ENCODE measurements around the gene GBGT1.
"Not testable (repeated sequence)": the region's sequence is repeated elsewhere in the genome, so short reads cannot be mapped to it uniquely, and the experiment has no call there.

GBGT1 gene

DNA sequence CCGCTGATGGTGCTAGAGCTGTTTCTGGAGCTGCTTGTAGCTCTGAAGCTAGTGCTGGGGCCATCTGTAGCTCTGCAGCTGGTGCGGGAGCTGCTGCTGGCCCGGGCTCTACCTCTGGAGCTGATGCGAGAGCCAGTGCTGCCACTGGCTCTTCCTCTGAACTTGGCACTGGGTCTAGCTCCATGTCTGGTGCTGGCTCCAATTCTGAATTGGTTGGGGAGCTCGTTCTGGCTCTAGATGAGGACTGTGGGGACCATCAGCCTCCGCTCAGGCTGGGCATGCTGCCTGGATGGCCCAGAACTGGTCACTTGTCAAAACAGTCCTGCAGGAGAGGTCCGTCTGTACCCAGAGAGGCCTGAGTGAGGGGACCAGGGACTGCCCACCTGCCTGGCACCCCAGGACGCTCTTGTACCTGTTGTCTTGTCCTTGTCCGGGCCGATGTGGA lies 23.9 kb upstream of the GBGT1 start:
- Histone ChIP-seq H3K36me3 (ENCODE audit: insufficient read depth, low read length) (no peaks in the 10 kb centered on the region), H3K4me3 (ENCODE audit: low read length) (no peak overlapping the region), H2AFZ (ENCODE audit: low read depth, low read length) (no peak overlapping the region), H3K4me1 (ENCODE audit: insufficient read depth, low read length) (no peaks in the 10 kb centered on the region), H3K27me3 (ENCODE audit: insufficient read depth, low read length) (peaks cover 13% of the 10 kb centered on the region), H3K9me3 (ENCODE audit: low read length) (no peaks in the 10 kb centered on the region)

DNA sequence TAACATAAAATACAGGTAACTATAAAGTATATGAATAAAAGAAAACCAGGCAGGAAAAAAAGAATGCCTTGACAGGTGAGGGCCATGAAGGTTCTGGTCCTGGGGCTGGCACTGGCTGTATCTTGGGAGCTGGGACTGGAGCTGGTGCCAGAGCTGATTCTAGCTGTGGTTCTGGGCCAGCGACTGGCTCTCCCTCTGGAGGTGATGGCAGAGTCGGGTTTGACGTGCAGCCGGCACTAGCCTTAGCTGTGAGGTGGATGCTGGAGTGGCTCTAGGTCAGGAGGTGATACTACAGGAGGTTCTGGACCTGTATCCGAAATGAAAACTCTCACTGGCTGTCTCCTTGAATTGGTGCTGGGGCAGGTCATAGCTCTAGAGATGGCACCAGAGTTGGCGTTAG lies 23.0 kb upstream of the GBGT1 start:
- Histone ChIP-seq H3K4me3 (ENCODE audit: low read length) (no peak overlapping the region), H3K4me1 (ENCODE audit: insufficient read depth, low read length) (no peaks in the 10 kb centered on the region), H3K36me3 (ENCODE audit: insufficient read depth, low read length) (no peaks in the 10 kb centered on the region), H2AFZ (ENCODE audit: low read depth, low read length) (no peak overlapping the region), H3K9me3 (ENCODE audit: low read length) (no peaks in the 10 kb centered on the region), H3K27me3 (ENCODE audit: insufficient read depth, low read length) (peaks cover 20% of the 10 kb centered on the region)

DNA sequence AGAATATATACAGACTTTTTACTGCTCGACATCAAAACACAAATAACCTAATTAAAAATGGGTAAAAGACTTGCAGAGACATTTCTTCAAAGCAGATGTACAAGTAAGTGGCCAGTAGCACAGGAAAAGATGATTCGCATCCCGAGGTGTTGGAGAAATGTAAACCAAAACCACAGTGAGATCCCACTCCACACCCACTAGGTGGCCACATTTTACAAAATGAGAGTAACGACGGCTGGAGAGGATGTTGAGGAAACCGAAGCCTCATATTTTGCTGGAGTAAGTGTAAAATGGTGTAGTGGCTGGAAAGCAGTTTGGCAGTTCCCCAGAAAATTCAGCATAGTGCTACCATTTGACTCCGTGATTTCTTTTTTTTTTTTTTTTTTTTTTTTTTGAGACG lies 21.3 kb upstream of the GBGT1 start:
- H3K9me3 ChIP-seq (ENCODE audit: low read length) = no peaks in the 10 kb centered on the region
- H2AFZ ChIP-seq (ENCODE audit: low read depth, low read length) = no peak overlapping the region
- H3K27me3 ChIP-seq (ENCODE audit: insufficient read depth, low read length) = peaks cover 20% of the 10 kb centered on the region
- H3K36me3 ChIP-seq (ENCODE audit: insufficient read depth, low read length) = no peaks in the 10 kb centered on the region
- H3K4me1 ChIP-seq (ENCODE audit: insufficient read depth, low read length) = no peaks in the 10 kb centered on the region
- no peak overlapping the region for H3K4me3 ChIP-seq (ENCODE audit: low read length)

DNA sequence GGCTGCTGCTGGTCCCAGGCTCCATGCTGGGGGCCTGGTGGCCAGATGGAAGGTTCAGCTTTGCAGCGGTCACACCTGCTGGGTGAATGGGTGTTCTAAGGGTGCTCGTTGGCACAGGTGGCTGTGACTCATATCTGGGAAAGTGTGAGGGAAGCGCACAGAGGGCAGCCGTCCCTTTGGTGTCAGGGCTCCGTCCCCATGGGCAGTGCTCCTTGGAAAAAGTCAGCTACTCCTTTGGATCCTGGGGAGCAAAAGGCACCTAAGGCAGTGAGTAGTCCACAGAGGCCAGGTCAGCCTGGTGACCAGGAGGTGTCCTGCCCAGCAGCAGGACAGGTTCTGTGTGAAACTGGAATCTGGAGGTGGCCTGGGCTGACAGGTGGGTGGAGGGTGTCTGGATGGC lies 18.4 kb upstream of the GBGT1 start:
- Histone ChIP-seq H2AFZ (ENCODE audit: low read depth, low read length) (no peak overlapping the region), H3K4me1 (ENCODE audit: insufficient read depth, low read length) (no peaks in the 10 kb centered on the region), H3K27me3 (ENCODE audit: insufficient read depth, low read length) (peaks cover 21% of the 10 kb centered on the region), H3K36me3 (ENCODE audit: insufficient read depth, low read length) (no peaks in the 10 kb centered on the region), H3K9me3 (ENCODE audit: low read length) (no peaks in the 10 kb centered on the region), H3K4me3 (ENCODE audit: low read length) (no peak overlapping the region)

DNA sequence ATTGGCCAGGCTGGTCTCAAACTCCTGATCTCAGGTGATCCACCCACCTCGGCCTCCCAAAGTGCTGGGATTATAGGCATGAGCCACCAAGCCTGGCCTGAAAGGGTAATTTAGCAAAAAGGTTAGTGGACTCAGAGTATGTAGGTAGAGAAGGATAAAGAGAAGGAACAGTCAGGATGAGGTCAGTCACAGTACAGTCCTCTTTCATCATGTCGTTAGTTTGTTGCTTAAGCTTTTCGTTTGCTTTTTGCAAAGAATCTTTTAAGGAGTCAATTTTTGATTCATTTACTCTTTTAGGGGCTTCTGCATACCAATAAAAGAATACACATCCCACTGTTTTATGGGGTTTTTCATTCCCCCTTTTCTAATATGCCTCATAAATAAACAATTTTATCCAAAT lies 17.8 kb upstream of the GBGT1 start:
- Histone ChIP-seq H3K4me1 (ENCODE audit: insufficient read depth, low read length) (no peaks in the 10 kb centered on the region), H3K9me3 (ENCODE audit: low read length) (no peaks in the 10 kb centered on the region), H2AFZ (ENCODE audit: low read depth, low read length) (no peak overlapping the region), H3K36me3 (ENCODE audit: insufficient read depth, low read length) (no peaks in the 10 kb centered on the region), H3K4me3 (ENCODE audit: low read length) (no peak overlapping the region), H3K27me3 (ENCODE audit: insufficient read depth, low read length) (peaks cover 21% of the 10 kb centered on the region)

DNA sequence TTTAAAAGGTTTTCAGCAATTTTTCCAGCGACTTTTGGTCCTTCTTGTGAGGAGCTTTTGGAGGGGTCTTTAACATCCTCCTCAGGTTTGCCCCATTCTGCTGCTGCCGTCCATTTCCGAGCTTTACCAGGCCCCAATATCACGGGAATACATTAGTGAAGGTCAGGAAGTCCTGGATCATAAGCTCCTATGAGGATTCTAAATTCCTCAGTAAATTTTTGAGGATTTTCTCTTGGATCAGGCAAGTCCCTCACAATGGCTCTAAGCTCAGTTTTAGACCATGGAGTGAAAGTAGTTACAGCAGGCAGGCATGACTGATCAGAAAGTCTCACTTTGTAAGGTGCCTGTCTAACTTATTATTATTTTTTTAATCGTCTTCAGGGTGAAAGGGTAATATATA lies 17.2 kb upstream of the GBGT1 start:
- H3K4me3 ChIP-seq (ENCODE audit: low read length) = no peak overlapping the region
- no peaks in the 10 kb centered on the region for H3K9me3 ChIP-seq (ENCODE audit: low read length)
- H3K27me3 ChIP-seq (ENCODE audit: insufficient read depth, low read length) = peaks cover 21% of the 10 kb centered on the region
- no peaks in the 10 kb centered on the region for H3K36me3 ChIP-seq (ENCODE audit: insufficient read depth, low read length)
- no peaks in the 10 kb centered on the region for H3K4me1 ChIP-seq (ENCODE audit: insufficient read depth, low read length)
- H2AFZ ChIP-seq (ENCODE audit: low read depth, low read length) = no peak overlapping the region

DNA sequence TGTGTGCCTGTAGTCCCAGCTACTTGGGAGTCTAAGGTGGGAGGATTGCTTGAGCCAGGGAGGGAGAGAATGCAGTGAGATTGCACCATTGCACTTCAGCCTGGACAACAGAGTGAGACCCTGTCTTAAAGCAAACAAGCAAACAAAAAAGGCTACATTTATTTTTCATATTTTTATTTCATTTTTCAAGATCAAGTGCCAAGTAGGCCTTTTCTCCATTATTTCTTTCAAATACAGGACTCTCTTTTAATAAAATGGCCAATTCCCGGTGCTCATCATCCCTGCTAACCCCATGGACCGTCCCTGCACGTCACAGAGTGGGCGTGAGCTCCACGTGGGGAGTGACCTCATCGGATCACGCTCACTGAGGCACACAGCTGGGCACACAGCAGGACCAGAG lies 9.3 kb upstream of the GBGT1 start:
- H3K4me3 ChIP-seq (ENCODE audit: low read length) = no peak overlapping the region
- no peaks in the 10 kb centered on the region for H3K4me1 ChIP-seq (ENCODE audit: insufficient read depth, low read length)
- H3K27me3 ChIP-seq (ENCODE audit: insufficient read depth, low read length) = peaks cover 7% of the 10 kb centered on the region
- H3K36me3 ChIP-seq (ENCODE audit: insufficient read depth, low read length) = no peaks in the 10 kb centered on the region
- H3K9me3 ChIP-seq (ENCODE audit: low read length) = no peaks in the 10 kb centered on the region
- no peak overlapping the region for H2AFZ ChIP-seq (ENCODE audit: low read depth, low read length)

DNA sequence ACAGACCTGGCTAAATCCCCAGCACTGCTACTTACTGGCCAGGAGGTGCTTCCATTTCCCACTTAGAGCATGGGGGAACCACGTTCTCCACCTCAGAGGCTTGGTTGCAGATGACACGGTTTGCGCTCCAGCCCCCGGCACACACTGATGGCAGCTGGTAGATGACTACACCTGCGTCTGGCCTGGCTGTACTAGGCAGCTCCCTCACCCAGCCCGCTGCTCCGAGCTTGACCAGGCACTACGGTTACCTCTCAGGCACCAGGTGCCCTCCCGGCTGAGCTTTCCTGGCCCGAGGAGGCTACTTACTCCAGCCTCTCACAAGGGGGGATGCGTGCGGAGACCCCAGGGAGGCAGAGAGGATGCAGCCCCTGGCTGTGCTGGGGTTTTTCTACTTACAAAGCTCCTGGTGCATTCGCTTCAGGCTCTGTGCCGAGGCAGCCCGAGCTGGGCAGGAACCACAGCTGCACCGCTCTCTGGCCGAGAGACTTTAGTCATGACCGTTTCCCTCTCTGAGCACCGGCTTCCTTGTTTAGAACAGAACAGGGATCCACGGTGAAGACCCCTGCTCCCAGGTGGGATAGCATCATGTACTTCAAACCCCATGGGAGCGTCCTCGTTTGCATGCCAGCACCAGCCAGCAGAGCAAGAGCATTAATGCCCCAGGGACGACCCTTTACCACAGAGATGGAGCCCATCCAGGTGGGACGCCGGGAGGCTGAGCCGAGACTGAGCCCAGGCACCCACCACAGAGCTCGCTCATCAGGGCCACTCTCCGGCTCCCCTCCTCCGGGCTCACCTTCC lies 7.6 kb upstream of the GBGT1 start:
- Histone ChIP-seq H3K4me1 (ENCODE audit: insufficient read depth, low read length) (no peaks in the 10 kb centered on the region), H2AFZ (ENCODE audit: low read depth, low read length) (no peak overlapping the region), H3K27me3 (ENCODE audit: insufficient read depth, low read length) (peaks cover 5% of the 10 kb centered on the region), H3K4me3 (ENCODE audit: low read length) (no peak overlapping the region), H3K36me3 (ENCODE audit: insufficient read depth, low read length) (no peaks in the 10 kb centered on the region), H3K9me3 (ENCODE audit: low read length) (no peaks in the 10 kb centered on the region)

DNA sequence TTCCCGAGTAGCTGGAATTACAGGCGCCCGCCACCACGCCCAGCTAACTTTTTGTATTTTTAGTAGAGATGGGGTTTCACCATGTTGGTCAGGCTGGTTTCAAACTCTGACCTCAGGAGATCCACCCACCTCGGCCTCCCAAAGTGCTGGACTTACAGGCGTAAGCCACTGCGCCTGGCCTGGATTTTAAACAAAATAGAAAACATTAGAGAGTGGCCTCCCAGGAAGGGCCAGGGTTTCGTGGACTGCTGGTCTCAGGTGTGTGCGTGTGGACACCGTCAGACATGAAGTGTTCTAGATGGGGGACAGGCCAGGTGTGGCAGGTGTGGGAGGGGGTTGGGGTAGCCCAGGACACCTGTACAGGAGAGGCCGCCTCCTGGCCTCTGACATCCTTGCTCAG lies 7.0 kb upstream of the GBGT1 start:
- peaks cover 5% of the 10 kb centered on the region for H3K27me3 ChIP-seq (ENCODE audit: insufficient read depth, low read length)
- H3K9me3 ChIP-seq (ENCODE audit: low read length) = no peaks in the 10 kb centered on the region

DNA sequence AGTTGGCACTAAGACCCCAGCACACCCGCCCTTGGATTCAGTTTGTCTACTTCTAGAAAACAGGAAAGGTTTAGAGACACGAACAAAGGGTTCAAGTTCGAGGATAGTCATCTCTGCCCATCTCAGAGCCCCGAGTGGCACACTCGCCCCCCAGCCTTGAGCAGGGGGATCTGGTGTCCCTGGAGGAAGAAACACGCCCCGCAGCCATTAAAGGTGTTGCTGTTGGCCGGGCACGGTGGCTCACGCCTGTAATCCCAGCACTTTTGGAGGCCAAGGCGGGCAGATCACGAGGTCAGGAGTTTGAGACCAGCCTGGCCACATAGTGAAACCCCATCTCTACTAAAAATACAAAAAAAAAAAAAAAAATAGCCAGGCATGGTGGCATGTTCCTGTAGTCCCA lies 6.0 kb upstream of the GBGT1 start:
- H3K9me3 ChIP-seq (ENCODE audit: low read length); H2AFZ ChIP-seq (ENCODE audit: low read depth, low read length); H3K27me3 ChIP-seq (ENCODE audit: insufficient read depth, low read length); H3K4me1 ChIP-seq (ENCODE audit: insufficient read depth, low read length); H3K36me3 ChIP-seq (ENCODE audit: insufficient read depth, low read length); H3K4me3 ChIP-seq (ENCODE audit: low read length): not testable (repeated sequence)

More for the DNA sequence above, 7.0 kb upstream of the GBGT1 start:
- Histone ChIP-seq H3K4me1 (ENCODE audit: insufficient read depth, low read length) (no peaks in the 10 kb centered on the region), H2AFZ (ENCODE audit: low read depth, low read length) (no peak overlapping the region), H3K36me3 (ENCODE audit: insufficient read depth, low read length) (no peaks in the 10 kb centered on the region), H3K4me3 (ENCODE audit: low read length) (no peak overlapping the region)

DNA sequence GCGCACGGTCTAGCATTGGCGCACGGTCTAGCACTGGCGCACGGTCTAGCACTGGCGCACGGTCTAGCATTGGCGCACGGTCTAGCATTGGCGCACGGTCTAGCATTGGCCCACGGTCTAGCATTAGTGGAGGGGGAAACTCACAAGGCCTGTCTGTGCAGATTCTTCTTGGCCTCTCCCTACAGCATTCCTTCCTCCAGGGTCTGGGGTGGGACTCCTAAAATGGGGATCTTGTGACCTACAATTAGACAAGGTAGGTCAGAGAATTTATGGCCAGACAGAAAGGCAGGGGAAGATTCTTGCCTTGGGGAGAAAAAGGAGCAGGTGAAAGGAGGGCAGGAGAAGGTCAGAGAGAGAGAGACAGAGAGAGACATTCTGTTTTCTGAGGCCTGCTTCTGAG lies 5.4 kb upstream of the GBGT1 start:
- peaks cover 15% of the 10 kb centered on the region for H3K27me3 ChIP-seq (ENCODE audit: insufficient read depth, low read length)
- H3K4me1 ChIP-seq (ENCODE audit: insufficient read depth, low read length) = peaks cover under 1% of the 10 kb centered on the region
- no peaks in the 10 kb centered on the region for H3K9me3 ChIP-seq (ENCODE audit: low read length)
- H3K36me3 ChIP-seq (ENCODE audit: insufficient read depth, low read length) = no peaks in the 10 kb centered on the region
- H3K4me3 ChIP-seq (ENCODE audit: low read length) = no peak overlapping the region
- H2AFZ ChIP-seq (ENCODE audit: low read depth, low read length) = no peak overlapping the region

DNA sequence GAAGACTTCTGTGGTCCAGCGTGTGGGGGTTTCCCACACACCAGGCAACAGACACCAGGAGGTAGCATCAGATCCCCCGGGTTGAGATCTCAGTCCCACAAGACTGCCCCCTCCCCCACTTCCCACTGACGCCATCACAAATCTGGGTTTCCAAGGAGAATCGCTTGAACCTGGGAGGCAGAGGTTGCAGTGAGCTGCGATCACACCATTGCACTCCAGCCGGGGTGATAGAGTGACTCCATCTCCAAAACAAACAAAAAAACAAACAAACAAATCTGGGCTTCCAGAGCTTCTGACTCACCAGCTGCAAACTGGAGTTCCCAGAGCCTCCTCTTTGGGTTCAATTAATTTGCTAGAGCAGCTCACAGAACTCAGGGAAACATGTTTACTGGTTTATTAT lies 4.7 kb upstream of the GBGT1 start:
- H2AFZ ChIP-seq (ENCODE audit: low read depth, low read length) = no peak overlapping the region

DNA sequence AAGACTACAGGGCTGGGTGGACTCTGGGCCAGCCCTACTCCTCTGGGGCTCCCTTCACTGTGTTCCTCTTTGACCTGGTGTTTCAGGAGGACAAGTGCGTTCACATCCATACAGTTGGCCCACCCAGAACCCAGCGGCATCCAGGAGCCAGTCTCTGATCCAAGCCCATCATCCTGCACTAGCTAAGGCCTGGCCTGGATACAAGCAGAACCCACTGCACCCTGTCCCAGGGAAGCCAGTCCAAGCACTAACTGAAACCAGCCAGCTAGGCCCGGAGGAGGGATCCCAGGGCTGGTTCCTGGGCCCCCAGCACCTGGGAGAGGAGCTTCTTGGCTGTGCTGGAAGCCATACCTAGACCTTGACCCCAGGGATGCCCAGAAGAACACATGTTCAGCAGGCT lies 4.1 kb upstream of the GBGT1 start:
- Histone ChIP-seq H3K9me3 (ENCODE audit: low read length) (no peaks in the 10 kb centered on the region), H3K36me3 (ENCODE audit: insufficient read depth, low read length) (no peaks in the 10 kb centered on the region), H3K4me3 (ENCODE audit: low read length) (no peak overlapping the region), H3K4me1 (ENCODE audit: insufficient read depth, low read length) (peaks cover 7% of the 10 kb centered on the region), H2AFZ (ENCODE audit: low read depth, low read length) (no peak overlapping the region), H3K27me3 (ENCODE audit: insufficient read depth, low read length) (peaks cover 26% of the 10 kb centered on the region)

More for the DNA sequence above, 4.7 kb upstream of the GBGT1 start:
- H3K4me1 ChIP-seq (ENCODE audit: insufficient read depth, low read length) = peaks cover 7% of the 10 kb centered on the region
- H3K4me3 ChIP-seq (ENCODE audit: low read length) = no peak overlapping the region
- H3K9me3 ChIP-seq (ENCODE audit: low read length) = no peaks in the 10 kb centered on the region
- H3K27me3 ChIP-seq (ENCODE audit: insufficient read depth, low read length) = peaks cover 21% of the 10 kb centered on the region
- no peaks in the 10 kb centered on the region for H3K36me3 ChIP-seq (ENCODE audit: insufficient read depth, low read length)

Measured in neuron (in vitro differentiated cells).